Measurements from ENCODE around the gene DNPH1.

Gene DNPH1

GRCh38 chr6:43211955-43212354 is 17.3 kb downstream of the DNPH1 start:
- DNase-seq = no peak

GRCh38 chr6:43207286-43207685 is 22.0 kb downstream of the DNPH1 start:
- DNase-seq = peak; percentile 6

GRCh38 chr6:43205849-43206248 is 23.4 kb downstream of the DNPH1 start:
- DNase-seq = no peak

DNA sequence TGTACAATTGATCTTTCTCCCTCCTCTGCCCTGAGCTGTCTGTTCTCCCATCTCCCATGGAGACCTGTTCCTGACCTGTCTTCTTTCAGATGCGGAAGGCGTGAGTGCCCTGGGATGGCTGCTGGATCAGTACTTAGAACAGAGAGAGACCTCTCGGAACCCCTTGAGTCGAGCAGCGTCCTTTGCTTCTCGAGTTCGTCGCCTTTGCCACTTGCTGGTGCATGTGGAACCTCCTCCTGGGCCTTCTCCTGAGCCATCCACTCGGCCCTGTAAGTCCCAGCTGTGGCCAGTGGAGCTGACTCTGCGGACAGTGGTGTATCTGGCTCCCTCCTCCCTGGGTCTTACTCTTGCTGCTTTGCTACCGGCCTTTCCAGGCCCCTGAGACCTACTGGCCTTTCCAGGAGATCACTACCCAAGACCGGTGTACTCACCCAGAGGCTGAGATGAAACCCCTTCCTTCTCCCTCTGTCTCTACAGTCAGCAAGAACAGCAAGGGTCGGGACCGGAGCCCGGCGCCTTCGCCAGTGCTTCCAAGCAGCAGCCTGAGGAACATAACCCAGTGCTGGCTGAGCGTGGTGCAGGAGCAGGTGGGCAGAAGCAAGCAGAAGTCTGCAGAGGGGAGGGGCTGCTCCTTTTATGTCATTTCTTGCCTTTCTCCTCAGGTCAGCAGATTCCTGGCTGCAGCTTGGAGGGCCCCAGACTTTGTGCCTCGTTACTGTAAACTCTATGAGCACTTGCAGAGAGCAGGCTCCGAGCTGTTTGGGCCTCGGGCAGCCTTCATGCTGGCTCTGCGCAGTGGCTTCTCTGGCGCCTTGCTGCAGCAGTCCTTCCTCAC is 24.8 kb downstream of the DNPH1 start:
- no peak for DNase-seq

DNA sequence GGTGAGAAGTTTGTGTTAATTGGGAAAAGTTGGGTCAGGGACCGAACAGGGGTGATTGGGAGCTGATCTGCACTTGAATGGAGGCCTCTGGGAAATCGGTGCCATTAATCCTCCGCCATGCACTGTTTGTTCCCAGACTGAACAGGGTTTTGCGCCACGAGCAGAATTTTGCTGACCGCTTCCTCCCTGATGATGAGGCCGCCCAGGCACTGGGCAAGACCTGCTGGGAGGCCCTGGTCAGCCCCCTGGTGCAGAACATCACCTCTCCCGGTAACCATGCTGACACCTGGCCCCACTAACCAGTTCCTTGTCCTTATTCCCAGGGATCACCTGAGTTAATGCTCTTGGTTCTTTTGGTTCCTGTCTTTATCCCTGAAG is 25.6 kb downstream of the DNPH1 start:
- no peak for DNase-seq

DNA sequence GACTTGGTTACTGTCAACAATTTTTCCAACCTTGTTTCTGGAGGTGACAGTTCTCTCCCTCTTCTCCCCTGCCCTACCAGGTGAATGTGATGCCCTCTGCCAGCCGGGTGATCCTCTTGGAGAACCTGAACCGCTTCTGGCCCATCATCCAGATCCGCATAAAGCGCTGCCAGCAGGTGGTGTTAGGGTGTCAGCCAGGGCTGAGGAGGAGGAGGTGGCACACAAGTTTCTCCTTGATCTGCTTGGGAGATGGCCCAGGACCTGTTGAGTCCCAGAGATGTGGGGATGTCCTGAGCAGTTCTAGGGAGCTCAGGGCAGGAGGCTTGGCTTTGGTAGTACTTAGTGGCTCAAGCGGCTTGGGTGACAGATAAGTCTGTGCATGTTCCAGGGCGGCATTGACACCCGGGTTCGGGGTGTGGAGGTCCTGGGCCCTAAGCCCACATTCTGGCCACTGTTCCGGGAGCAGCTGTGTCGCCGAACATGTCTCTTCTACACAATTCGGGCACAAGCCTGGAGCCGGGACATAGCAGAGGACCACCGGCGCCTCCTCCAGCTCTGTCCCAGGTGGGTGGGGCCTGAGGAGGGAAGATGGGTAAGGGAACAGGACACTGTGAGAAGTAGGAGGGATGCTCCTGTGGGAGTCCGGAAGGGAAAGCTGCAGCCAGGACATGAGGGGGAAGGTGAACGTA is 26.1 kb downstream of the DNPH1 start:
- no peak for DNase-seq

- DNase-seq = no peak
Observed at GRCh38 chr6:43202451-43202850, 26.8 kb downstream of the DNPH1 start.

DNA sequence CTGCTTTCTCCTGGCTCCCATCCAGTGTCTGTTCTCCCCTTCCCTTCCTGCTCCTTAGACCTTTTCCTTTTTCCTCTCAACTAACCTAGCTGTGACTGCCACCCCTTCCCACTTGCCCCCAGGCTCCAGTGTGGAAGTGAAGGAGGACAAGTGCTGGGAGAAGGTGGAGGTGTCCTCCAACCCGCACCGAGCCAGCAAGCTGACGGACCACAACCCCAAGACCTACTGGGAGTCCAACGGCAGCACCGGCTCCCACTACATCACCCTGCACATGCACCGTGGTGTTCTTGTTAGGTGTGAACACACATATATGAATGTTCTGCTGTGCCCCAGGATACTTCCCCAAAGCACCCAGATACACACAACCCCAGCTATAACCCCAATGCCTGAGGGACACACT is 28.7 kb downstream of the DNPH1 start:
- DNase-seq = no peak

DNA sequence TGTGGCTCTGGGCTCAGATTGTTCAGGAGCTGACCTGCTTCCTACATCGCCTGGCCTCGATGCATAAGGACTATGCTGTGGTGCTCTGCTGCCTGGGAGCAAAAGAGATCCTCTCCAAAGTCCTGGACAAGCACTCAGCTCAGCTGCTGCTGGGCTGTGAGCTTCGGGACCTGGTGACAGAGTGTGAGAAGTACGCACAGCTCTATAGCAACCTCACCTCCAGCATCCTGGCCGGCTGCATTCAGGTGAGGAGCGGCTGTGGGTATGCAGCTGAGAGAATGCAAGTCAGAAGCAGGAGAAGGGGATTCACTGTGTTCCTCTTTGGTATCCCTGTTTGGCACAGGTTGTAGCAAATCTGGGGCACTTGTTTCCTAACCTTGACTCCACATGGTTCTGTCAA is 29.4 kb downstream of the DNPH1 start:
- DNase-seq = no peak

- no peak for DNase-seq
Observed at GRCh38 chr6:43196337-43196736, 32.9 kb downstream of the DNPH1 start.

GRCh38 chr6:43193929-43194328 is 35.4 kb downstream of the DNPH1 start:
- DNase-seq = no peak

DNA sequence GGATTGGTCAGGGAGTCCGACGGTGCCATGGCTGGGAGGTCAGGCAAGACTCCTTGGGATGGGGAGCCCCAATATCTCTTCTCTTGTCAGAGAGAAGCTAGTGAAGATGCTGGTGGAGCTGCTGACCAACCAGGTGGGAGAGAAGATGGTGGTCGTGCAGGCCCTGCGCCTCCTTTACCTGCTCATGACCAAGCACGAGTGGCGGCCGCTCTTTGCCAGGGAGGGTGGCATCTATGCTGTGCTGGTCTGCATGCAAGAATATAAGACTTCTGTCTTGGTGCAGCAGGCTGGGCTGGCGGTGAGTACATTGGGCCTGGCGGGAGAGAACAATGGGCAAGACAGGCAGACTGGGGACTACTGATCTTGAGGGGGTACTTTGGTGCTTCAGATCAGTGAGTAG is 36.4 kb downstream of the DNPH1 start:
- no peak for DNase-seq

- no peak for DNase-seq
Observed at GRCh38 chr6:43189776-43190304, 39.4 kb downstream of the DNPH1 start.

- DNase-seq = no peak
Observed at GRCh38 chr6:43188426-43188825, 40.9 kb downstream of the DNPH1 start.

GRCh38 chr6:43187821-43188220 is 41.5 kb downstream of the DNPH1 start:
- no peak for DNase-seq

DNA sequence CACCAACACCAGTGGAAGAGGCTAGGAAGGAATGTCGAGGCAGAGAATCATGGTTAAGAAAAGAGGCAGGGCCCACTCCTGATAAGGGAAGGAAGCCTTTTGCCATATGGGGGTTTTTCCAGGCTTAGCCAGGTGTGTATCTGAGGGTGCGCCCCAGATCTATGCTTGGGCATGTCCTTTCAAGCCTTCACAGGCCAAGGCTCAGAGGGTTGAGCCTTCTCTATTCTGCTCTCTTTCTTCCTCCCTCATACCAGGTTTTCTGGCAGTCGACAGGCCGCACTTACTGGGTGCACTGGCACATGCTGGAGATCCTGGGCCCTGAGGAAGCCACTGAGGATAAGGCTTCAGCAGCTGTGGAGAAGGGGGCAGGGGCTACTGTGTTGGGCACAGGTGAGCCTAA is 42.6 kb downstream of the DNPH1 start:
- DNase-seq = no peak

GRCh38 chr6:43186019-43186418 is 43.3 kb downstream of the DNPH1 start:
- no peak for DNase-seq

- no peak for DNase-seq
Observed at GRCh38 chr6:43185391-43185985, 43.8 kb downstream of the DNPH1 start.

GRCh38 chr6:43184268-43184985 is 44.9 kb downstream of the DNPH1 start:
- no peak for DNase-seq

- DNase-seq = no peak
Observed at GRCh38 chr6:43183441-43183840, 45.8 kb downstream of the DNPH1 start.

- DNase-seq = peak; percentile 32
Observed at GRCh38 chr6:43181942-43182860, 47.1 kb downstream of the DNPH1 start, which contains the start of gene CUL9. Gene CUL9 (plus strand): TSS chr6:43182196. CDS start chr6:43184311, 2,115 bp downstream.

GRCh38 chr6:43181621-43181941 is 47.7 kb downstream of the DNPH1 start:
- DNase-seq = no peak
